ENCODE data around the gene MYO1E. TPM values are rescaled to one million over a fixed set of nuclear protein-coding genes. Genes with fewer than 3 reads are reported as not detected.
A peak's percentile ranks its signal among the peaks of the same experiment; 100 is the strongest.

MYO1E gene
- total and polyA plus RNA-seq, 2 of the 4 experiments (the other 2 are of a cell fraction), result 13.4 to 37.3 TPM

GRCh38 chr15:59298225-59298853 lies 74.3 kb downstream of the MYO1E start (continued):
- TF ChIP-seq SMC3 (IDR thresholded peaks at IDR 0.05; ENCODE audit: low read depth, low read length), result no peak

DNA sequence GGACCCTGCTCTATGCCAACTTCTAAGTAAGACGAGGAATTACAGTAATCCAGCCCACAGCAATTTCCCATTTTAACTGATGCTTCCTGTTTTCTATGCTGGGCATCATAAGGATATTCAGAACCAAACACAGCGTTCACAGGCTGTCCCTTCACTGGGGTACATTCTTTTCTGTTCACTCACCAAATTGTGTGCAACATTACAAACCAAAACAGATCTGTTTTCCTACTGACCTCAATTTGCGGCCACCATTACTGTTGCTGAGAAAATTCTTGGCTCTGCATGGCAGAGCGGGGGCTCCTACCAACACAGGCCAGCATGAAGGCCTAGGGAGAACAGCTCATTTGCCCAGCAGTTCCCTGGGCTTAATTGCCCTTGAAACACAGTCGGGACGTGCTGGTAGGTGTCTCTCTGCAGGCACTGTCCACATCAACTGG lies 76.5 kb downstream of the MYO1E start:
- 33% methylated on average over 2 of the region's 6 CpGs; no CpG with 5 or more reads in 1 of the 2 experiments for WGBS, 2 experiments (ENCODE audit: extremely low coverage in 2 of 2, insufficient read length in 1 of 2)
- peak overlapping the region; percentile 97; the same call in 2 of the 3 replicates for H2BK15ac ChIP-seq (ENCODE audit: low read depth, low read length)
- peak; percentile 86 for DNase-seq
- no peak for TF ChIP-seq SMC3 (IDR thresholded peaks at IDR 0.05; ENCODE audit: low read depth, low read length)
- TF ChIP-seq RFX5 (IDR thresholded peaks at IDR 0.05; ENCODE audit: low read depth, low read length), result no peak
- peak; percentile 45; the same call in 1 of the 2 replicates for TF ChIP-seq FOS (IDR thresholded peaks at IDR 0.05; ENCODE audit: low read depth, low read length)
- TF ChIP-seq, protein P1, sequence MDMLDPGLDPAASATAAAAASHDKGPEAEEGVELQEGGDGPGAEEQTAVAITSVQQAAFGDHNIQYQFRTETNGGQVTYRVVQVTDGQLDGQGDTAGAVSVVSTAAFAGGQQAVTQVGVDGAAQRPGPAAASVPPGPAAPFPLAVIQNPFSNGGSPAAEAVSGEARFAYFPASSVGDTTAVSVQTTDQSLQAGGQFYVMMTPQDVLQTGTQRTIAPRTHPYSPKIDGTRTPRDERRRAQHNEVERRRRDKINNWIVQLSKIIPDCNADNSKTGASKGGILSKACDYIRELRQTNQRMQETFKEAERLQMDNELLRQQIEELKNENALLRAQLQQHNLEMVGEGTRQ (IDR thresholded peaks at IDR 0.05; ENCODE audit: low read depth, low read length), result no peak
- TF ChIP-seq NFE2L2 (IDR thresholded peaks at IDR 0.05; ENCODE audit: low read depth, low read length), result no peak
- no peak for TF ChIP-seq BHLHE40 (IDR thresholded peaks at IDR 0.05; ENCODE audit: low read depth, low read length)
- TF ChIP-seq, protein P2, sequence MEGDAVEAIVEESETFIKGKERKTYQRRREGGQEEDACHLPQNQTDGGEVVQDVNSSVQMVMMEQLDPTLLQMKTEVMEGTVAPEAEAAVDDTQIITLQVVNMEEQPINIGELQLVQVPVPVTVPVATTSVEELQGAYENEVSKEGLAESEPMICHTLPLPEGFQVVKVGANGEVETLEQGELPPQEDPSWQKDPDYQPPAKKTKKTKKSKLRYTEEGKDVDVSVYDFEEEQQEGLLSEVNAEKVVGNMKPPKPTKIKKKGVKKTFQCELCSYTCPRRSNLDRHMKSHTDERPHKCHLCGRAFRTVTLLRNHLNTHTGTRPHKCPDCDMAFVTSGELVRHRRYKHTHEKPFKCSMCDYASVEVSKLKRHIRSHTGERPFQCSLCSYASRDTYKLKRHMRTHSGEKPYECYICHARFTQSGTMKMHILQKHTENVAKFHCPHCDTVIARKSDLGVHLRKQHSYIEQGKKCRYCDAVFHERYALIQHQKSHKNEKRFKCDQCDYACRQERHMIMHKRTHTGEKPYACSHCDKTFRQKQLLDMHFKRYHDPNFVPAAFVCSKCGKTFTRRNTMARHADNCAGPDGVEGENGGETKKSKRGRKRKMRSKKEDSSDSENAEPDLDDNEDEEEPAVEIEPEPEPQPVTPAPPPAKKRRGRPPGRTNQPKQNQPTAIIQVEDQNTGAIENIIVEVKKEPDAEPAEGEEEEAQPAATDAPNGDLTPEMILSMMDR (conservative IDR thresholded peaks at IDR 0.05; ENCODE audit: low read depth, low read length), result no peak
- TF ChIP-seq CHD1 (IDR thresholded peaks at IDR 0.05; ENCODE audit: low read depth, low read length), result no peak
- TF ChIP-seq POLR2A (IDR thresholded peaks at IDR 0.05; ENCODE audit: low read depth, low read length), result no peak
- TF ChIP-seq MAFK (IDR thresholded peaks at IDR 0.05; ENCODE audit: low read depth, low read length), result no peak
- no peak for TF ChIP-seq MXI1 (IDR thresholded peaks at IDR 0.05; ENCODE audit: borderline replicate concordance, low read depth, low read length)
- peak; percentile 87 for TF ChIP-seq CEBPB (IDR thresholded peaks at IDR 0.05; ENCODE audit: low read depth, low read length)
- peak; percentile 63; the same call in 1 of the 2 replicates for TF ChIP-seq MAZ (IDR thresholded peaks at IDR 0.05; ENCODE audit: borderline replicate concordance, low read depth, low read length)

More for the DNA sequence above, 76.5 kb downstream of the MYO1E start:
- Histone ChIP-seq H2AK5ac (ENCODE audit: low read depth, low read length) (peak overlapping the region; percentile 89; the same call in 1 of the 2 replicates), H2AFZ (replicated peaks; ENCODE audit: low read length, poor library complexity) (peak overlapping the region; percentile 83), H3K4ac (ENCODE audit: low read depth, low read length) (peak overlapping the region; percentile 100), H3K79me1 (ENCODE audit: low read depth in 1 of 2, low read length in 2 of 2) (peaks cover 23 to 67% of the 10 kb centered on the region in 2 experiments), H3K27me3 (ENCODE audit: control insufficient read depth, insufficient read depth, low read length) (no peaks in the 10 kb centered on the region), H3K9ac (ENCODE audit: low read depth, low read length) (0 out of 2 replicates have a peak overlapping the region, but pooled peaks have one; percentile 33), H2BK20ac (ENCODE audit: low read depth, low read length) (peak overlapping the region; percentile 99), H2BK5ac (ENCODE audit: low read depth, low read length, poor library complexity, severe bottlenecking) (peak overlapping the region; percentile 99), H2BK120ac (ENCODE audit: low read depth, low read length) (peak overlapping the region; percentile 100), H4K8ac (ENCODE audit: low read depth in 2 of 2, low read length in 2 of 2) (peak overlapping the region; percentile 75 to 98; a peak in 3 of 4 replicates), H3K4me2 (ENCODE audit: low read depth, low read length) (peak overlapping the region; percentile 35), H3K36me3 (ENCODE audit: control insufficient read depth, insufficient read depth, low read length) (no peaks in the 10 kb centered on the region), H4K5ac (ENCODE audit: low read depth, low read length) (peak overlapping the region; percentile 97), H4K20me1 (ENCODE audit: insufficient read depth, low read length) (peaks cover 8% of the 10 kb centered on the region), H2AK9ac (replicated peaks; ENCODE audit: low read depth, low read length, poor library complexity) (peak overlapping the region; percentile 90), H3K4me1 (ENCODE audit: control insufficient read depth, insufficient read depth, low read length) (peaks cover 26% of the 10 kb centered on the region), H4K91ac (ENCODE audit: insufficient read depth, low read depth, low read length) (peak overlapping the region; percentile 99), H3K14ac (replicated peaks; ENCODE audit: low read depth, low read length) (peak overlapping the region; percentile 99), H3K9me1 (ENCODE audit: insufficient read depth, low read length) (peaks cover 27% of the 10 kb centered on the region), H3K23ac (ENCODE audit: low read depth, low read length) (peak overlapping the region; percentile 99), H3K56ac (ENCODE audit: extremely low read depth, insufficient read depth, low read length) (peak overlapping the region; percentile 93; the same call in 1 of the 2 replicates), H3K4me3 (ENCODE audit: insufficient read depth, low read depth, low read length) (no peak overlapping the region), H3K27ac (ENCODE audit: insufficient read depth, low read length) (peak overlapping the region; percentile 97), H3K18ac (ENCODE audit: low read depth, low read length) (peak overlapping the region; percentile 98), H3K9me3 (ENCODE audit: control insufficient read depth, insufficient read depth, low read length) (no peaks in the 10 kb centered on the region)
- BruUV-seq (replicated peaks), result no TSS peak
- in situ Hi-C loops (cut with MboI; ENCODE audit: low sequenced_read_pairs) (no loop called here), intact Hi-C loops (cut with micrococcal nuclease) (loop anchor here (5.0 kb wide), 1 partner anchor 76 kb away; the partner anchor contains the start of gene MYO1E), dilution Hi-C loops (cut with HindIII; ENCODE audit: low sequenced_read_pairs, unreplicated experiment) (no loop called here)
- ChIA-PET CTCF (no interaction called here), POLR2A (ENCODE audit: unreplicated experiment) (no interaction called here)
- peak; percentile 52 for ATAC-seq (ENCODE audit: low read depth)

All from IMR-90 (cell line).